22Rv1 (cell line): ENCODE data around the gene TMEM207.

Experiments used
- CTCF ChIP-seq: fragments of 450-650 bp; IDR thresholded peaks from 2 replicates; pipeline ENCODE4 v1.5.1; 2017; ENCODE audit warnings: mild to moderate bottlenecking
- ZFX ChIP-seq: fragments of 450-650 bp; IDR thresholded peaks from 2 replicates; pipeline ENCODE4 v1.6.1; 2017; ENCODE audit warnings: antibody characterized with exemption, borderline replicate concordance

- TF ChIP-seq CTCF (no peak), ZFX (no peak)
Measured at GRCh38 chr3:190397889-190398288, 51.8 kb downstream of the TMEM207 start.
